ENCODE data around the gene MTAP.

GRCh38 chr9:21761309-21761901 is 41.0 kb upstream of the MTAP start:
- TF ChIP-seq CTCF (IDR thresholded peaks at IDR 0.05) (no peak), POLR2A (IDR thresholded peaks at IDR 0.05) (no peak), POLR2AphosphoS5 (IDR thresholded peaks at IDR 0.05) (no peak)

All from transverse colon (tissue), 4 donors.